A673 (cell line): ENCODE data around the gene MARK2.

Experiments used
- CTCF ChIP-seq: fragments of 300-800, 200-600 bp; sonication (generic); conservative IDR thresholded peaks from 2 replicates; pipeline ENCODE4 v1.5.1; 2017; ENCODE audit warnings: low read depth, mild to moderate bottlenecking, antibody characterized with exemption, low read length, moderate library complexity, mixed read lengths
- EZH2 ChIP-seq: fragments of 200-600 bp; sonication (generic); IDR thresholded peaks from 2 replicates; pipeline ENCODE4 v1.6.1; 2017; ENCODE audit warnings: borderline replicate concordance, low read depth, mild to moderate bottlenecking, mixed read lengths, antibody characterized with exemption, low read length; ENCODE audit not compliant: poor library complexity, severe bottlenecking

- TF ChIP-seq EZH2 (no peak), CTCF (no peak)
Observed at GRCh38 chr11:63839508-63840355, 822 bp downstream of the MARK2 start.
